ENCODE results near the gene NACC1. TPM values are rescaled to one million over a fixed set of nuclear protein-coding genes. Genes with fewer than 3 reads are reported as not detected.

Gene NACC1
- polyA plus RNA-seq, 1 donor (not counting 4 experiments of a cell fraction or from before 2014, with no cell fraction given), result 32.9 TPM

DNA sequence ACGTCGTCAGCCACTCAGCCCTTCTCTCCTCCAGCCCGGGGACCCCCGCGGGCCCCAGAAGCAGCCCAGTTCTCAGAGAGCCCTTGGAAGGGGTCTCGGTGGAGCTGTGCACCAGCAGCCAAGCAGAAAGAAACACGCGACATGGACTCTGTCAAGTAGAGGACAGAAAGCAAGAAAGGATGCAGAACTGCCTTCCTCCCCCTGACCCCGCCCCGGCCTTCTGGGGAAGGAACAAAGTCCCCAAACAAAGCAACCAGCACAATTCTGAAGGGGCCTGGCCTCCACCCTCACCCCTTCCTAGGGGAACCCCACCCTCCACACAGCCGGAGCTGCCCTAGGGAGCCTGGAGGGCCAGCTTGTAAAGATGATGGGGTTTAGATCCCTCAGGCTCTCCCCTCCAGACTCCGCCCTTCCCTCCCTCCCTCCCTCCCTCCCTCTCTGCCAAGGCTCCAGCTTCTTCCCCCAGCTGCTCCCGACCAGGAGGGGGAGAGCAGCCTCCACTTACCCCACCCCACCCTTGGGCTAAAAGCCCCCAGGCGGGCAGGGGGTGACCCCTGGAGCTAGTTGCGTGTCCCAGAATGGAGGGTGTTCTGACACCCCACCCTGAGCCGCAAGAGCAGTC, 23.2 kb upstream of the NACC1 start:
- H3K9me3 ChIP-seq (ENCODE audit: control insufficient read depth, low read depth, low read length), result no peaks in the 10 kb centered on the region
- peaks cover 2 to 4% of the 10 kb centered on the region in 2 experiments for H3K36me3 ChIP-seq (ENCODE audit: control insufficient read depth in 2 of 2, extremely low read depth in 1 of 2, insufficient read depth in 2 of 2, low read length in 2 of 2)
- TF ChIP-seq EZH2 (IDR thresholded peaks at IDR 0.05; ENCODE audit: low read length) (no peak), CTCF (optimal IDR thresholded peaks at IDR 0.05 in 1 of 3, IDR thresholded peaks at IDR 0.05 in 1 of 3, conservative IDR thresholded peaks at IDR 0.05 in 1 of 3; ENCODE audit: extremely low read depth in 1 of 3, insufficient read depth in 2 of 3, low read length in 3 of 3) (no peak)
- no peaks in the 10 kb centered on the region for H4K20me1 ChIP-seq (ENCODE audit: control insufficient read depth, extremely low read depth, insufficient read depth, low read length)
- no peak overlapping the region for H2AFZ ChIP-seq (ENCODE audit: control insufficient read depth, low read length)
- H3K4me1 ChIP-seq (ENCODE audit: control insufficient read depth, extremely low read depth, insufficient read depth, low read length), result peaks cover 6% of the 10 kb centered on the region
- no peaks in the 10 kb centered on the region for H3K27me3 ChIP-seq (ENCODE audit: control insufficient read depth, extremely low read depth, insufficient read depth, low read length)
- dilution Hi-C loops (cut with MboI; ENCODE audit: extremely low pct_ligation_motif_present, low sequenced_read_pairs), result no loop called here
- FAIRE-seq, result no peak
- no peak overlapping the region for H3K4me3 ChIP-seq (ENCODE audit: control insufficient read depth in 2 of 3, extremely low read depth in 1 of 3, insufficient read depth in 2 of 3, low read depth in 1 of 3, low read length in 3 of 3)
- no peak overlapping the region for H3K4me2 ChIP-seq (ENCODE audit: control insufficient read depth, extremely low read depth, insufficient read depth, low read depth, low read length)
- no peaks in the 10 kb centered on the region for H3K9me1 ChIP-seq (ENCODE audit: control insufficient read depth, extremely low read depth, insufficient read depth, low read length)
- DNase-seq (ENCODE audit: low read depth, low spot score), result no peak
- H3K9ac ChIP-seq (ENCODE audit: control insufficient read depth, extremely low read depth, insufficient read depth, low read length), result no peak overlapping the region
- no peak overlapping the region for H3K27ac ChIP-seq (ENCODE audit: control insufficient read depth, insufficient read depth, low read length)
- no peaks in the 10 kb centered on the region for H3K79me2 ChIP-seq (ENCODE audit: control insufficient read depth, insufficient read depth, low read length)

DNA sequence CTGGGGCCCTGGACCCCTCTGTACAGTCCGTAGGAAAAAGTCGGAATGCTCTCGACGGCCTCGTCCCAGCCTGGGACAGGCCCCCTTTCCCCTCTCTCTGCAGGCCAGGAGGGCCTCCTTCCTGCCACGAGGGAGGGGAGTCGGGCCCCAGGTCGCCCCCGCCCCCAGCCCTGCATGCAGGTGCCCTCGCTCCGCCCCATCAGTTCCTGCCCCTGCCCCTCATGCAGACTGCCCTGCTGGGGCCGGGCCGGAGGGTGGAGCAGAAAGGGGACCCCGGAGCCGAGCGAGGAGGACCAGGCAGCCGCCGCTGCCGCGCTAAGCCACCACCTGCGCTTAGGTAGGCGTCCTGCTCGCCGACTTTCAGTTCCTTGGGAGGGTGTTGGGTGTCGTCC, 22.7 kb upstream of the NACC1 start:
- DNase-seq (ENCODE audit: low read depth, low spot score) (no peak), FAIRE-seq (no peak)
- no peak overlapping the region for H3K4me2 ChIP-seq (ENCODE audit: control insufficient read depth, extremely low read depth, insufficient read depth, low read depth, low read length)
- H3K9me3 ChIP-seq (ENCODE audit: control insufficient read depth, low read depth, low read length), result no peaks in the 10 kb centered on the region
- H2AFZ ChIP-seq (ENCODE audit: control insufficient read depth, low read length), result no peak overlapping the region
- peaks cover 6% of the 10 kb centered on the region for H3K4me1 ChIP-seq (ENCODE audit: control insufficient read depth, extremely low read depth, insufficient read depth, low read length)
- no peak overlapping the region for H3K4me3 ChIP-seq (ENCODE audit: control insufficient read depth in 2 of 3, extremely low read depth in 1 of 3, insufficient read depth in 2 of 3, low read depth in 1 of 3, low read length in 3 of 3)
- no peak overlapping the region for H3K27ac ChIP-seq (ENCODE audit: control insufficient read depth, insufficient read depth, low read length)
- no peaks in the 10 kb centered on the region for H3K79me2 ChIP-seq (ENCODE audit: control insufficient read depth, insufficient read depth, low read length)
- dilution Hi-C loops (cut with MboI; ENCODE audit: extremely low pct_ligation_motif_present, low sequenced_read_pairs), result no loop called here
- H3K9me1 ChIP-seq (ENCODE audit: control insufficient read depth, extremely low read depth, insufficient read depth, low read length), result no peaks in the 10 kb centered on the region
- no peak for TF ChIP-seq CTCF (optimal IDR thresholded peaks at IDR 0.05 in 1 of 3, IDR thresholded peaks at IDR 0.05 in 1 of 3, conservative IDR thresholded peaks at IDR 0.05 in 1 of 3; ENCODE audit: extremely low read depth in 1 of 3, insufficient read depth in 2 of 3, low read length in 3 of 3)
- no peaks in the 10 kb centered on the region for H3K27me3 ChIP-seq (ENCODE audit: control insufficient read depth, extremely low read depth, insufficient read depth, low read length)
- peaks cover 2 to 4% of the 10 kb centered on the region in 2 experiments for H3K36me3 ChIP-seq (ENCODE audit: control insufficient read depth in 2 of 2, extremely low read depth in 1 of 2, insufficient read depth in 2 of 2, low read length in 2 of 2)
- no peaks in the 10 kb centered on the region for H4K20me1 ChIP-seq (ENCODE audit: control insufficient read depth, extremely low read depth, insufficient read depth, low read length)
- H3K9ac ChIP-seq (ENCODE audit: control insufficient read depth, extremely low read depth, insufficient read depth, low read length), result no peak overlapping the region
